Measurements from ENCODE around the gene TLK2.

GRCh38 chr17:62444063-62444462, 34.6 kb upstream of the TLK2 start:
- TF ChIP-seq PBX3 (CRISPR knock-in tag; IDR thresholded peaks at IDR 0.05): no peak
- TF ChIP-seq CTCF (tag by site-specific recombination; IDR thresholded peaks at IDR 0.05): no peak
- no peak for TF ChIP-seq ZSCAN18 (tag by site-specific recombination; IDR thresholded peaks at IDR 0.05)
- TF ChIP-seq ZNF561 (tag by site-specific recombination; IDR thresholded peaks at IDR 0.05; ENCODE audit: borderline replicate concordance): no peak
- no peak for TF ChIP-seq ZNF670 (tag by site-specific recombination; IDR thresholded peaks at IDR 0.05; ENCODE audit: low read depth)
- no peak for TF ChIP-seq ATF2 (tag by site-specific recombination; IDR thresholded peaks at IDR 0.05; ENCODE audit: low read depth)
- TF ChIP-seq BCL11A (tag by site-specific recombination; IDR thresholded peaks at IDR 0.05; ENCODE audit: low read depth): no peak
- no peak for TF ChIP-seq ZNF266 (tag by site-specific recombination; IDR thresholded peaks at IDR 0.05; ENCODE audit: low read depth)
- no peak for TF ChIP-seq REST (tag by site-specific recombination; IDR thresholded peaks at IDR 0.05)
- no peak for TF ChIP-seq ZNF837 (tag by site-specific recombination; IDR thresholded peaks at IDR 0.05)

Data from HEK293 (cell line).